ENCODE results near the gene CASP10. TPM values are rescaled to one million over a fixed set of nuclear protein-coding genes. Genes with fewer than 3 reads are reported as not detected.

The CASP10 gene
- total RNA-seq, 4 donors from 2014 or later = 2.4 to 7.3 (median 3.6) TPM

- ATAC-seq = no peak
- TF ChIP-seq CTCF (IDR thresholded peaks at IDR 0.05 in 4 of 5, conservative IDR thresholded peaks at IDR 0.05 in 1 of 5) (no peak), POLR2A (IDR thresholded peaks at IDR 0.05) (no peak)
- intact Hi-C loops (cut with DNase I; ENCODE audit: low total_unique reads) = no loop called here
- Histone ChIP-seq H3K27ac (no peak overlapping the region), H3K9me3 (no peaks in the 10 kb centered on the region), H3K4me1 (no peaks in the 10 kb centered on the region), H3K27me3 (no peaks in the 10 kb centered on the region), H3K4me3 (no peak overlapping the region), H3K36me3 (no peaks in the 10 kb centered on the region)
- DNase-seq = no peak
- in situ Hi-C loops (cut with MboI; ENCODE audit: low sequenced_read_pairs in 4 of 4) = no loop called here
Measured at GRCh38 chr2:201267278-201268030, 84.5 kb downstream of the CASP10 start.

- Histone ChIP-seq H3K9me3 (no peaks in the 10 kb centered on the region), H3K27ac (no peak overlapping the region), H3K4me3 (no peak overlapping the region), H3K36me3 (no peaks in the 10 kb centered on the region), H3K4me1 (no peaks in the 10 kb centered on the region), H3K27me3 (no peaks in the 10 kb centered on the region)
- intact Hi-C loops (cut with DNase I; ENCODE audit: low total_unique reads) (no loop called here), in situ Hi-C loops (cut with MboI; ENCODE audit: low sequenced_read_pairs in 4 of 4) (no loop called here)
- TF ChIP-seq POLR2A (IDR thresholded peaks at IDR 0.05) (no peak), CTCF (IDR thresholded peaks at IDR 0.05 in 4 of 5, conservative IDR thresholded peaks at IDR 0.05 in 1 of 5) (no peak)
- DNase-seq = no peak
- no peak for ATAC-seq
Measured at GRCh38 chr2:201269764-201270163, 86.8 kb downstream of the CASP10 start.

GRCh38 chr2:201270293-201271001 lies 87.5 kb downstream of the CASP10 start:
- Histone ChIP-seq H3K27me3 (no peaks in the 10 kb centered on the region), H3K4me1 (no peaks in the 10 kb centered on the region), H3K27ac (no peak overlapping the region), H3K36me3 (no peaks in the 10 kb centered on the region), H3K9me3 (no peaks in the 10 kb centered on the region), H3K4me3 (no peak overlapping the region)
- DNase-seq (no peak), ATAC-seq (no peak)
- TF ChIP-seq POLR2A (IDR thresholded peaks at IDR 0.05) = no peak
- TF ChIP-seq CTCF (IDR thresholded peaks at IDR 0.05 in 4 of 5, conservative IDR thresholded peaks at IDR 0.05 in 1 of 5) = no peak
- in situ Hi-C loops (cut with MboI; ENCODE audit: low sequenced_read_pairs in 4 of 4) = no loop called here
- intact Hi-C loops (cut with DNase I; ENCODE audit: low total_unique reads) = no loop called here

- Histone ChIP-seq H3K36me3 (no peaks in the 10 kb centered on the region), H3K27me3 (no peaks in the 10 kb centered on the region), H3K4me3 (no peak overlapping the region), H3K4me1 (no peaks in the 10 kb centered on the region), H3K9me3 (no peaks in the 10 kb centered on the region), H3K27ac (no peak overlapping the region)
- ATAC-seq = no peak
- TF ChIP-seq POLR2A (IDR thresholded peaks at IDR 0.05) = no peak
- TF ChIP-seq CTCF (IDR thresholded peaks at IDR 0.05 in 4 of 5, conservative IDR thresholded peaks at IDR 0.05 in 1 of 5) = no peak
- in situ Hi-C loops (cut with MboI; ENCODE audit: low sequenced_read_pairs in 4 of 4) = no loop called here
- intact Hi-C loops (cut with DNase I; ENCODE audit: low total_unique reads) = no loop called here
- no peak for DNase-seq
Measured at GRCh38 chr2:201271917-201272316, 89.0 kb downstream of the CASP10 start.

Measured in gastrocnemius medialis (tissue), 4 donors.